Testis (tissue), 2 donors: ENCODE results near the gene DOCK9.

Source experiments
- CTCF ChIP-seq, 3 experiments: fragments of 450-650 bp in 2 of 3; fragments of 200-600 bp in 1 of 3; sonication (generic) in 1 of 3; IDR thresholded peaks; one replicate each; pipeline ENCODE4 v1.5.1; 2016 to 2019; ENCODE audit warnings: antibody characterized with exemption in 3 of 3, mild to moderate bottlenecking in 2 of 3, moderate library complexity in 1 of 3
- POLR2A ChIP-seq: fragments of 450-650 bp; IDR thresholded peaks from one replicate; pipeline ENCODE4 v1.6.1; 2017; ENCODE audit warnings: antibody characterized with exemption, mild to moderate bottlenecking, moderate library complexity

- no peak for TF ChIP-seq CTCF (IDR thresholded peaks at IDR 0.05)
- no peak for TF ChIP-seq POLR2A
These were observed 55.6 kb downstream of the DOCK9 start for GRCh38 chr13:98922306-98922705.
